ENCODE measurements around the gene RAD51B. TPM values are rescaled to one million over a fixed set of nuclear protein-coding genes. Genes with fewer than 3 reads are reported as not detected.

The RAD51B gene
- total RNA-seq, 2 donors from 2014 or later = 22.8 to 33.8 TPM

DNA sequence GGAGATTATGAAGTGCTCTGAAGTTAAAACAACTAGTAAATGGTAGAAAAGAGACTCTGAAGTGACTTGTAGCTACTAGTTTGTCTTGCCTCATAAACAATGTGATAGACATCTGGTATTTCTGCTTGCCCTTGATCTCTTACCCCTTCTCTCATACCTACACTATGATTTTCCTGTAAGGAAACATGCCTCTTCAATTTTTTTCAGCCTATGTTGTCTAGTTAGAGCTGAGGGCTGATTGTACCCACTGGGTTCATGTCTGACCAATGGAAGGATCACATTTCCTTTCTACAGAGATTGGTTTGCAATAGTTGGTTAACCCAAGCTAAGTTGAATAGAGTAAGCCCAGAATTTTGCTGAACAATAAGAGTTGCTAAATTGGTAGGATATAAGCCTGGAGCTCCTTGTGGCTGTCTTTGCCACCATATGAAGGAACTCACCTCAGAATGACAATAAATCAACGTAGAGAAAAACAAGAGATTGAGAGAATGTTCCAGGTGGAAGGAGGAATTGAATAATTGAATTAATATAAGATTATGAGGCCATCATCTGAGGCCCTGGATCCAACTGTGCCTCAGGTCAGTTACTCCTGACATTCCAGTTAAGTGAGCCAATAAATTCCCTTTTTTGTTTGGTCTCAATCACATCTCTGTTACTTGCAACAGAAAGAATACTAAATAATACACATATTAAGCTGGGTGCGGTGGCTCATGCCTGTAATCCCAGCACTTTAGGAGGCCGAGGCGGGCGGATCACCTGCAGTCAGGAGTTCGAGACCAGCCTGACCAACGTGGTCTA lies 626.9 kb downstream of the RAD51B start:
- Mint-ChIP-seq H3K4me1 (peaks cover 19% of the 10 kb centered on the region), H3K36me3 (ENCODE audit: low read depth) (no peaks in the 10 kb centered on the region)
- no peaks in the 10 kb centered on the region for H3K4me1 ChIP-seq (ENCODE audit: control insufficient read depth, insufficient read depth, low read length)

GRCh38 chr14:68447581-68448251 lies 628.1 kb downstream of the RAD51B start:
- H3K4me1 ChIP-seq (ENCODE audit: control insufficient read depth, insufficient read depth, low read length) = no peaks in the 10 kb centered on the region
- H3K4me1 Mint-ChIP-seq = peaks cover 24% of the 10 kb centered on the region

More for the DNA sequence above, 626.9 kb downstream of the RAD51B start:
- TF ChIP-seq, protein P1, sequence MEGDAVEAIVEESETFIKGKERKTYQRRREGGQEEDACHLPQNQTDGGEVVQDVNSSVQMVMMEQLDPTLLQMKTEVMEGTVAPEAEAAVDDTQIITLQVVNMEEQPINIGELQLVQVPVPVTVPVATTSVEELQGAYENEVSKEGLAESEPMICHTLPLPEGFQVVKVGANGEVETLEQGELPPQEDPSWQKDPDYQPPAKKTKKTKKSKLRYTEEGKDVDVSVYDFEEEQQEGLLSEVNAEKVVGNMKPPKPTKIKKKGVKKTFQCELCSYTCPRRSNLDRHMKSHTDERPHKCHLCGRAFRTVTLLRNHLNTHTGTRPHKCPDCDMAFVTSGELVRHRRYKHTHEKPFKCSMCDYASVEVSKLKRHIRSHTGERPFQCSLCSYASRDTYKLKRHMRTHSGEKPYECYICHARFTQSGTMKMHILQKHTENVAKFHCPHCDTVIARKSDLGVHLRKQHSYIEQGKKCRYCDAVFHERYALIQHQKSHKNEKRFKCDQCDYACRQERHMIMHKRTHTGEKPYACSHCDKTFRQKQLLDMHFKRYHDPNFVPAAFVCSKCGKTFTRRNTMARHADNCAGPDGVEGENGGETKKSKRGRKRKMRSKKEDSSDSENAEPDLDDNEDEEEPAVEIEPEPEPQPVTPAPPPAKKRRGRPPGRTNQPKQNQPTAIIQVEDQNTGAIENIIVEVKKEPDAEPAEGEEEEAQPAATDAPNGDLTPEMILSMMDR (conservative IDR thresholded peaks at IDR 0.05) = no peak
- H3K9me3 Mint-ChIP-seq = no peaks in the 10 kb centered on the region
- Histone ChIP-seq H3K27ac (ENCODE audit: low read depth, low read length) (no peak overlapping the region), H3K9me3 (ENCODE audit: control insufficient read depth, low read length) (no peaks in the 10 kb centered on the region), H3K27me3 (ENCODE audit: control insufficient read depth, insufficient read depth, low read length, poor library complexity, severe bottlenecking) (no peaks in the 10 kb centered on the region), H3K36me3 (ENCODE audit: control insufficient read depth, insufficient read depth, low read length) (no peaks in the 10 kb centered on the region), H3K4me3 (ENCODE audit: low read length) (no peak overlapping the region), H3K9ac (ENCODE audit: extremely low read depth, low read length, poor library complexity, severe bottlenecking) (no peak overlapping the region)
- no peak for DNase-seq
- H3K27ac Mint-ChIP-seq = no peak overlapping the region
- 96 to 98% methylated on average over 4 to 7 of the region's 7 CpGs for WGBS, 2 experiments (ENCODE audit: insufficient coverage in 1 of 2, insufficient read length in 1 of 2)
- H3K27me3 Mint-ChIP-seq (ENCODE audit: insufficient read depth) = no peaks in the 10 kb centered on the region
- H3K4me3 Mint-ChIP-seq = no peak overlapping the region

GRCh38 chr14:68448252-68448902 lies 628.8 kb downstream of the RAD51B start:
- Histone ChIP-seq H3K27ac (ENCODE audit: low read depth, low read length) (no peak overlapping the region), H3K4me1 (ENCODE audit: control insufficient read depth, insufficient read depth, low read length) (no peaks in the 10 kb centered on the region), H3K4me3 (ENCODE audit: low read length) (no peak overlapping the region), H3K27me3 (ENCODE audit: control insufficient read depth, insufficient read depth, low read length, poor library complexity, severe bottlenecking) (no peaks in the 10 kb centered on the region), H3K9me3 (ENCODE audit: control insufficient read depth, low read length) (no peaks in the 10 kb centered on the region), H3K36me3 (ENCODE audit: control insufficient read depth, insufficient read depth, low read length) (no peaks in the 10 kb centered on the region), H3K9ac (ENCODE audit: extremely low read depth, low read length, poor library complexity, severe bottlenecking) (no peak overlapping the region)
- 88 to 92% methylated on average over 1 to 3 of the region's 3 CpGs for WGBS, 2 experiments (ENCODE audit: insufficient coverage in 1 of 2, insufficient read length in 1 of 2)
- H3K9me3 Mint-ChIP-seq = no peaks in the 10 kb centered on the region
- H3K36me3 Mint-ChIP-seq (ENCODE audit: low read depth) = no peaks in the 10 kb centered on the region
- peaks cover 27% of the 10 kb centered on the region for H3K4me1 Mint-ChIP-seq
- H3K27me3 Mint-ChIP-seq (ENCODE audit: insufficient read depth) = no peaks in the 10 kb centered on the region
- no peak overlapping the region for H3K4me3 Mint-ChIP-seq
- no peak overlapping the region for H3K27ac Mint-ChIP-seq
- TF ChIP-seq, protein P1 (conservative IDR thresholded peaks at IDR 0.05) = no peak
- no peak for DNase-seq

More at GRCh38 chr14:68447581-68448251, 628.1 kb downstream of the RAD51B start:
- Mint-ChIP-seq H3K4me3 (no peak overlapping the region), H3K27ac (no peak overlapping the region), H3K9me3 (no peaks in the 10 kb centered on the region), H3K36me3 (ENCODE audit: low read depth) (no peaks in the 10 kb centered on the region), H3K27me3 (ENCODE audit: insufficient read depth) (no peaks in the 10 kb centered on the region)
- Histone ChIP-seq H3K4me3 (ENCODE audit: low read length) (no peak overlapping the region), H3K36me3 (ENCODE audit: control insufficient read depth, insufficient read depth, low read length) (no peaks in the 10 kb centered on the region), H3K9me3 (ENCODE audit: control insufficient read depth, low read length) (no peaks in the 10 kb centered on the region), H3K9ac (ENCODE audit: extremely low read depth, low read length, poor library complexity, severe bottlenecking) (no peak overlapping the region), H3K27me3 (ENCODE audit: control insufficient read depth, insufficient read depth, low read length, poor library complexity, severe bottlenecking) (no peaks in the 10 kb centered on the region), H3K27ac (ENCODE audit: low read depth, low read length) (no peak overlapping the region)
- WGBS, 2 experiments (ENCODE audit: insufficient coverage in 1 of 2, insufficient read length in 1 of 2) = 75 to 91% methylated on average over 1 to 3 of the region's 4 CpGs
- TF ChIP-seq, protein P1 (conservative IDR thresholded peaks at IDR 0.05) = no peak
- no peak for DNase-seq

All from endodermal cell (in vitro differentiated cells).